Measurements from ENCODE around the gene TNIK. TPM values are rescaled to one million over a fixed set of nuclear protein-coding genes. Genes with fewer than 3 reads are reported as not detected.

The TNIK gene
- total RNA-seq, 1 donor from 2014 or later, result 15.5 TPM

DNA sequence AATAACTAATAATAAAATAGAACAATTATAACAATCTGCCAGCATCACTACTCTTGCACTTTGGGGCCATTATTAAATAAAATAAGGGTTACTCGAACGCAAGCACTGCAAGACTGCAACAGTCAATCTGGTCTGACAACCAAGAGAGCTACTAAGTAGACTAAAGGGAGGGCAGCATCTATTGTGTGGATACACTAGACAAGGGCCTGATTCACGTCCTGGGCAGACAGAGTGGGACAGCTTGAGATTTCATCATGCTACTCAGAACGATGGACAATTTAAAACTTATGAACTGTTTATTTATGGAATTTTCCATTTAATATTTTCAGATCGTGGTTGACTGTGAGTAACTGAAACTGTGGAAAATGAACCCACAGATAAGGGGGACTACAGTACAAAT, 39.5 kb downstream of the TNIK start:
- H3K27me3 Mint-ChIP-seq (ENCODE audit: unreplicated experiment), result no peaks in the 10 kb centered on the region
- no peak overlapping the region for H3K27ac Mint-ChIP-seq (ENCODE audit: unreplicated experiment)
- H3K9me3 Mint-ChIP-seq (ENCODE audit: unreplicated experiment), result no peaks in the 10 kb centered on the region
- H3K4me1 Mint-ChIP-seq (ENCODE audit: unreplicated experiment), result peaks cover 22% of the 10 kb centered on the region
- TF ChIP-seq, protein P1, sequence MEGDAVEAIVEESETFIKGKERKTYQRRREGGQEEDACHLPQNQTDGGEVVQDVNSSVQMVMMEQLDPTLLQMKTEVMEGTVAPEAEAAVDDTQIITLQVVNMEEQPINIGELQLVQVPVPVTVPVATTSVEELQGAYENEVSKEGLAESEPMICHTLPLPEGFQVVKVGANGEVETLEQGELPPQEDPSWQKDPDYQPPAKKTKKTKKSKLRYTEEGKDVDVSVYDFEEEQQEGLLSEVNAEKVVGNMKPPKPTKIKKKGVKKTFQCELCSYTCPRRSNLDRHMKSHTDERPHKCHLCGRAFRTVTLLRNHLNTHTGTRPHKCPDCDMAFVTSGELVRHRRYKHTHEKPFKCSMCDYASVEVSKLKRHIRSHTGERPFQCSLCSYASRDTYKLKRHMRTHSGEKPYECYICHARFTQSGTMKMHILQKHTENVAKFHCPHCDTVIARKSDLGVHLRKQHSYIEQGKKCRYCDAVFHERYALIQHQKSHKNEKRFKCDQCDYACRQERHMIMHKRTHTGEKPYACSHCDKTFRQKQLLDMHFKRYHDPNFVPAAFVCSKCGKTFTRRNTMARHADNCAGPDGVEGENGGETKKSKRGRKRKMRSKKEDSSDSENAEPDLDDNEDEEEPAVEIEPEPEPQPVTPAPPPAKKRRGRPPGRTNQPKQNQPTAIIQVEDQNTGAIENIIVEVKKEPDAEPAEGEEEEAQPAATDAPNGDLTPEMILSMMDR (IDR thresholded peaks at IDR 0.05), result no peak
- no peak overlapping the region for H3K4me3 Mint-ChIP-seq (ENCODE audit: unreplicated experiment)
- no peak for DNase-seq (ENCODE audit: extremely low spot score, unreplicated experiment)
- H3K36me3 Mint-ChIP-seq (ENCODE audit: unreplicated experiment), result no peaks in the 10 kb centered on the region

DNA sequence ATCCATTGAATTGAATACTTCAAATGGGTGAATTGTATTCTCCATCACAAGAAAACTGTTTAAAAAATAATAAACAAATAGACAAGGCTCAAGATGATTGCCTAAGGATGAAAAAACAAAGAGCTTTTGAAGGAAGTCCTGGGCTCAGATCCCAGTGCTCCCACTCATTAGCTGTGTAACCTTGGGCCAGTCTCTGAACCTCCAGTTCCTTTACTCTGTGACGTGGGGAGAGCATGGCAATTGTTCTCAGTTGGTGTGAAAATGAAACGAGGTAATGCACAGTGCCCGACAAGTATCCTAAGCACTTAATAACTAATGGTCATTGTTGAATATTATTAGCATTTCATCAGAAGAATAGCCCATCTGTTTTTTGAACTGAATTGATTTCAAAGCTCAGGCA, 40.7 kb downstream of the TNIK start:
- Mint-ChIP-seq H3K4me3 (ENCODE audit: unreplicated experiment) (no peak overlapping the region), H3K36me3 (ENCODE audit: unreplicated experiment) (no peaks in the 10 kb centered on the region), H3K27me3 (ENCODE audit: unreplicated experiment) (no peaks in the 10 kb centered on the region)

DNA sequence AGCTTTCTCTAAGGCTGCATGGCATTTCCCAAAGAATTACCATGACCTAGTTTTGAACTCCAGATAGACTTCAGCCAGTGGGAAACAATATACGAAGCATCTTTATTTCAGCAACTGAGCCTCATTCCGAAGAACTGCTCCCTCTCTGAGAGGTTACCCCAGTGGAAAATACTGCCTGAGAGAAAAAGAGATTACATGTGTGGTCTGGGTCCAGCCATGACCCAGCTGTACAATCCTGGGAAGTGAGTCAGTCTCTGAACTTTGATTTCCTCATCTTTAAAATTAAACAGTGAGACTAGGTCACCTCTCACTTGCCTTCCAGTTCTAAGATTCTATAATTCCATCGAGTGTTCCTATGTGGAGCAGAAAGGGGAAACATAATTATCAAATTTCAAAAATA, 42.4 kb downstream of the TNIK start:
- no peak for DNase-seq (ENCODE audit: extremely low spot score, unreplicated experiment)
- Mint-ChIP-seq H3K9me3 (ENCODE audit: unreplicated experiment) (no peaks in the 10 kb centered on the region), H3K27ac (ENCODE audit: unreplicated experiment) (peak overlapping the region; percentile 50), H3K4me1 (ENCODE audit: unreplicated experiment) (peaks cover 22% of the 10 kb centered on the region), H3K36me3 (ENCODE audit: unreplicated experiment) (no peaks in the 10 kb centered on the region), H3K27me3 (ENCODE audit: unreplicated experiment) (no peaks in the 10 kb centered on the region), H3K4me3 (ENCODE audit: unreplicated experiment) (no peak overlapping the region)
- TF ChIP-seq, protein P1 (IDR thresholded peaks at IDR 0.05), result no peak

More for the DNA sequence above, 40.7 kb downstream of the TNIK start:
- DNase-seq (ENCODE audit: extremely low spot score, unreplicated experiment), result no peak
- TF ChIP-seq, protein P1 (IDR thresholded peaks at IDR 0.05), result no peak
- no peaks in the 10 kb centered on the region for H3K9me3 Mint-ChIP-seq (ENCODE audit: unreplicated experiment)
- peaks cover 22% of the 10 kb centered on the region for H3K4me1 Mint-ChIP-seq (ENCODE audit: unreplicated experiment)
- H3K27ac Mint-ChIP-seq (ENCODE audit: unreplicated experiment), result no peak overlapping the region

DNA sequence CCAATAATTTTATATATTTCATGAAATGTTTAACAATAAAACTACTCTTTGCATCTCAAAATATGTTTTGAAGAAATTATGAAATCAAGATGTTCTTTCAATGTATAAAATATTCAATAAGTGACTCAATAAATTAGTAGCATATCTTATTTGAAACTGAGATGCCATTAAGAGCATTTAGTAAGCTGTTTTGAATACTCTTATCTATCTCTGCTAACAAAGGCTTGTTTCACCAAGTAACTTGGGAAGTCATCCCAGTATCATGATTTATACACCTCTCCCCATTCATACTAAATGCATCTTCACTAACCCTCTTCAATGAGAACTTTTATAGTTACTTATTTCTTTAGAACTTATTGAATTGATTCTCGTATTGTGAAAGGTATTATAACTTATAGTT, 43.1 kb downstream of the TNIK start:
- no peaks in the 10 kb centered on the region for H3K27me3 Mint-ChIP-seq (ENCODE audit: unreplicated experiment)
- TF ChIP-seq, protein P1 (IDR thresholded peaks at IDR 0.05), result no peak

DNA sequence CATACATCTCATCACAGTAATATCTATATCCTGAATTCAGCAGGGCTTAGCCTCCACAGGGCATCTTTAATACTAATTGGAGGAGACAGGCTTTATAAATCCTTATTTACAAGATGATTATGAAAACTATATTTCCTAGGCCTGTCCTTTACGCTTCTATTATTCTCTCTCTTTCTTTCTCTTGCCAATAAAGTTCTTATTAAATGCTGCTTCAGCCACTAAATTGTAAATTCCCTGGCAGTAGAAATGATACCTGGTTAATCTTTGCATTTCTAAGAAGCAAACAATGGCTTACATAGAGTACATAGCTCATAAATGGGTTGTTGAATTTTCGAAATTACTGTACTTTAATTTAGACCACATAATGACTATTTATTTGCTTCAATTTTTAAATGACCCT, 43.5 kb downstream of the TNIK start:
- Mint-ChIP-seq H3K36me3 (ENCODE audit: unreplicated experiment) (no peaks in the 10 kb centered on the region), H3K4me1 (ENCODE audit: unreplicated experiment) (peaks cover 22% of the 10 kb centered on the region), H3K9me3 (ENCODE audit: unreplicated experiment) (no peaks in the 10 kb centered on the region), H3K4me3 (ENCODE audit: unreplicated experiment) (no peak overlapping the region), H3K27ac (ENCODE audit: unreplicated experiment) (no peak overlapping the region), H3K27me3 (ENCODE audit: unreplicated experiment) (no peaks in the 10 kb centered on the region)
- no peak for DNase-seq (ENCODE audit: extremely low spot score, unreplicated experiment)
- TF ChIP-seq, protein P1 (IDR thresholded peaks at IDR 0.05), result no peak

More for the DNA sequence above, 43.1 kb downstream of the TNIK start:
- Mint-ChIP-seq H3K4me3 (ENCODE audit: unreplicated experiment) (no peak overlapping the region), H3K4me1 (ENCODE audit: unreplicated experiment) (peaks cover 22% of the 10 kb centered on the region), H3K27ac (ENCODE audit: unreplicated experiment) (no peak overlapping the region), H3K36me3 (ENCODE audit: unreplicated experiment) (no peaks in the 10 kb centered on the region), H3K9me3 (ENCODE audit: unreplicated experiment) (no peaks in the 10 kb centered on the region)
- DNase-seq (ENCODE audit: extremely low spot score, unreplicated experiment), result no peak
